Esophagus squamous epithelium (tissue), 4 donors: ENCODE data around the gene RFX5.

ENCODE experiments used
- POLR2A ChIP-seq, 4 donors: fragments of 450-650 bp; IDR thresholded peaks; one replicate each; pipeline ENCODE4 v1.6.1; 2017; ENCODE audit warnings: antibody characterized with exemption in 4 of 4, mild to moderate bottlenecking in 4 of 4, moderate library complexity in 3 of 4
- TF ChIP-seq, protein P1 (sequence below), 6 experiments: fragments of 450-650 bp in 4 of 6; fragments of 200-600 bp in 2 of 6; sonication (generic) in 2 of 6; IDR thresholded peaks; one replicate each; pipeline ENCODE4 v1.5.1; 2016 to 2019; ENCODE audit warnings: antibody characterized with exemption in 6 of 6, mild to moderate bottlenecking in 4 of 6, moderate library complexity in 4 of 6

- TF ChIP-seq POLR2A (IDR thresholded peaks at IDR 0.05), result no peak
- TF ChIP-seq, protein P1, sequence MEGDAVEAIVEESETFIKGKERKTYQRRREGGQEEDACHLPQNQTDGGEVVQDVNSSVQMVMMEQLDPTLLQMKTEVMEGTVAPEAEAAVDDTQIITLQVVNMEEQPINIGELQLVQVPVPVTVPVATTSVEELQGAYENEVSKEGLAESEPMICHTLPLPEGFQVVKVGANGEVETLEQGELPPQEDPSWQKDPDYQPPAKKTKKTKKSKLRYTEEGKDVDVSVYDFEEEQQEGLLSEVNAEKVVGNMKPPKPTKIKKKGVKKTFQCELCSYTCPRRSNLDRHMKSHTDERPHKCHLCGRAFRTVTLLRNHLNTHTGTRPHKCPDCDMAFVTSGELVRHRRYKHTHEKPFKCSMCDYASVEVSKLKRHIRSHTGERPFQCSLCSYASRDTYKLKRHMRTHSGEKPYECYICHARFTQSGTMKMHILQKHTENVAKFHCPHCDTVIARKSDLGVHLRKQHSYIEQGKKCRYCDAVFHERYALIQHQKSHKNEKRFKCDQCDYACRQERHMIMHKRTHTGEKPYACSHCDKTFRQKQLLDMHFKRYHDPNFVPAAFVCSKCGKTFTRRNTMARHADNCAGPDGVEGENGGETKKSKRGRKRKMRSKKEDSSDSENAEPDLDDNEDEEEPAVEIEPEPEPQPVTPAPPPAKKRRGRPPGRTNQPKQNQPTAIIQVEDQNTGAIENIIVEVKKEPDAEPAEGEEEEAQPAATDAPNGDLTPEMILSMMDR (IDR thresholded peaks at IDR 0.05), result no peak
These were observed 15.5 kb upstream of the RFX5 start for GRCh38 chr1:151362308-151363155.
